Tibial nerve (tissue), 4 donors: Measurements from ENCODE around the gene SCG2.

Experiments
- EP300 ChIP-seq, 2 donors: sonication (generic); formaldehyde crosslinking; IDR thresholded peaks; one replicate each; pipeline ENCODE4 v1.6.1; 2017; ENCODE audit warnings: antibody characterized with exemption in 2 of 2, mild to moderate bottlenecking in 1 of 2
- TF ChIP-seq, protein P1 (sequence below), 5 experiments: fragments of 200-600 bp in 3 of 5; fragments of 450-650 bp in 2 of 5; sonication (generic) in 3 of 5; IDR thresholded peaks; one replicate each; pipeline ENCODE4 v1.5.1; 2016 to 2019; ENCODE audit warnings: antibody characterized with exemption in 5 of 5, mild to moderate bottlenecking in 3 of 5, moderate library complexity in 2 of 5

- TF ChIP-seq, protein P1, sequence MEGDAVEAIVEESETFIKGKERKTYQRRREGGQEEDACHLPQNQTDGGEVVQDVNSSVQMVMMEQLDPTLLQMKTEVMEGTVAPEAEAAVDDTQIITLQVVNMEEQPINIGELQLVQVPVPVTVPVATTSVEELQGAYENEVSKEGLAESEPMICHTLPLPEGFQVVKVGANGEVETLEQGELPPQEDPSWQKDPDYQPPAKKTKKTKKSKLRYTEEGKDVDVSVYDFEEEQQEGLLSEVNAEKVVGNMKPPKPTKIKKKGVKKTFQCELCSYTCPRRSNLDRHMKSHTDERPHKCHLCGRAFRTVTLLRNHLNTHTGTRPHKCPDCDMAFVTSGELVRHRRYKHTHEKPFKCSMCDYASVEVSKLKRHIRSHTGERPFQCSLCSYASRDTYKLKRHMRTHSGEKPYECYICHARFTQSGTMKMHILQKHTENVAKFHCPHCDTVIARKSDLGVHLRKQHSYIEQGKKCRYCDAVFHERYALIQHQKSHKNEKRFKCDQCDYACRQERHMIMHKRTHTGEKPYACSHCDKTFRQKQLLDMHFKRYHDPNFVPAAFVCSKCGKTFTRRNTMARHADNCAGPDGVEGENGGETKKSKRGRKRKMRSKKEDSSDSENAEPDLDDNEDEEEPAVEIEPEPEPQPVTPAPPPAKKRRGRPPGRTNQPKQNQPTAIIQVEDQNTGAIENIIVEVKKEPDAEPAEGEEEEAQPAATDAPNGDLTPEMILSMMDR (IDR thresholded peaks at IDR 0.05) = no peak
- TF ChIP-seq EP300 (IDR thresholded peaks at IDR 0.05) = no peak
Measured at GRCh38 chr2:223642506-223642905, 40.3 kb upstream of the SCG2 start.
